Measurements from ENCODE around the gene PKMYT1. TPM values are rescaled to one million over a fixed set of nuclear protein-coding genes. Genes with fewer than 3 reads are reported as not detected.
A peak's percentile ranks its signal among the peaks of the same experiment; 100 is the strongest.

The PKMYT1 gene
- total and polyA plus RNA-seq, 9 of the 15 experiments (the other 6 are each of a cell fraction or from before 2014, with no cell fraction given): 8.7 to 201 (median 37.8) TPM

DNA sequence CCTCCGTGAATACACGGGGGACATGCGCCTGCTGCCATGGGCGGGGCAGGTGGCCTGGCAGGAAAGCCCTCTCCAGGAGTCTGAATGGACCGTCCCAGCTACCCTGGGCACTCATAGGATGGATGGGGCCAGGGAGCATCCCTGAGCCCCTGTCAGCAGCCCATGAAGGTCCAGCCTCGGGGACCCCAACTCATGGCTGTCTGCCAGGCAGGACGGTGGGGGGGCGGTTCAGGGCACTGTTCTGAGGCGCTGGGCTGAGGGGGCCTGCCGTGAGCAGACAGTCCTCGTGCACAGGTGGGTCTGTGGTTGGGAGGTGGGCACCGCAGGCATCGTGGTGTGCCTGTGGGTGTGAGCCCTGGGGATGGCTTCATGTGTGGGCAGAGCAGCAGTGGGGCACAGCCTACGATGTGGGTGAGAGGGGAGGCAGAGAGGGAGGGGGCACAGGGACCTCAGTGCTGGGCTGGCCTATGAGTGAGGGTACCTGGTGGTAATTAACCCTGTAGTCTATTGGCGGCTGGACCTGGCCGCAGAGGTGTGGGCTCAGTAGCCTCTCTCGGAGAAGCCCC, 6.5 kb upstream of the PKMYT1 start:
- no peak overlapping the region for H2AFZ ChIP-seq (ENCODE audit: low read depth, low read length)
- no peak overlapping the region for H3K27ac ChIP-seq (ENCODE audit: extremely low read depth, low read depth, low read length)
- H3K4me3 ChIP-seq: no peak overlapping the region
- in situ Hi-C loops (cut with MboI): no loop called here
- H3K9me1 ChIP-seq (ENCODE audit: control insufficient read depth, insufficient read depth, low read length): no peaks in the 10 kb centered on the region
- H3K79me2 ChIP-seq (ENCODE audit: control insufficient read depth, insufficient read depth, low read length): no peaks in the 10 kb centered on the region
- H3K36me3 ChIP-seq (ENCODE audit: control insufficient read depth, insufficient read depth, low read length): no peaks in the 10 kb centered on the region
- DNase-seq (ENCODE audit: extremely low read depth in 1 of 4, low spot score in 3 of 4): no peak
- ChIA-PET POLR2A (interaction anchor here (0.5 kb wide), 1 partner anchor 15 kb away, joined by 3 read pairs; no protein-coding TSS in a partner anchor), CTCF (ENCODE audit: low intra/inter-chr PET ratio) (no interaction called here)
- no peak for FAIRE-seq
- peaks cover 16 to 70% of the 10 kb centered on the region in 2 experiments for H3K4me1 ChIP-seq (replicated peaks in 1 of 2; ENCODE audit: control insufficient read depth in 2 of 2, insufficient read depth in 2 of 2, low read length in 2 of 2)
- 59% methylated on average over 12 of the region's 17 CpGs for WGBS (ENCODE audit: insufficient coverage, low coverage, missing lambda C conversion rate)
- no peaks in the 10 kb centered on the region for H4K20me1 ChIP-seq (replicated peaks; ENCODE audit: control insufficient read depth, insufficient read depth, low read length)
- intact Hi-C loops (cut with micrococcal nuclease): no loop called here
- no peak for TF ChIP-seq YY1 (IDR thresholded peaks at IDR 0.05; ENCODE audit: borderline replicate concordance in 1 of 3, control insufficient read depth in 1 of 3, extremely low read depth in 1 of 3, insufficient read depth in 3 of 3, insufficient read length in 1 of 3, insufficient replicate concordance in 2 of 3, low read depth in 1 of 3, low read length in 2 of 3)
- no TSS peak for BruUV-seq (replicated peaks)
- H3K9ac ChIP-seq (ENCODE audit: insufficient read depth in 1 of 2, low read depth in 2 of 2, low read length in 2 of 2): peak overlapping the region in 1 of 2 experiments; percentile 64; a peak in 2 of 4 replicates
- H3K9me3 ChIP-seq (replicated peaks; ENCODE audit: control insufficient read depth, insufficient read depth, low read depth, low read length): no peaks in the 10 kb centered on the region
- H3K4me2 ChIP-seq (ENCODE audit: insufficient read depth, low read length): no peak overlapping the region
- no peak for ATAC-seq
- no peaks in the 10 kb centered on the region for H3K27me3 ChIP-seq (ENCODE audit: control insufficient read depth in 2 of 2, insufficient read depth in 2 of 2, low read length in 2 of 2)

DNA sequence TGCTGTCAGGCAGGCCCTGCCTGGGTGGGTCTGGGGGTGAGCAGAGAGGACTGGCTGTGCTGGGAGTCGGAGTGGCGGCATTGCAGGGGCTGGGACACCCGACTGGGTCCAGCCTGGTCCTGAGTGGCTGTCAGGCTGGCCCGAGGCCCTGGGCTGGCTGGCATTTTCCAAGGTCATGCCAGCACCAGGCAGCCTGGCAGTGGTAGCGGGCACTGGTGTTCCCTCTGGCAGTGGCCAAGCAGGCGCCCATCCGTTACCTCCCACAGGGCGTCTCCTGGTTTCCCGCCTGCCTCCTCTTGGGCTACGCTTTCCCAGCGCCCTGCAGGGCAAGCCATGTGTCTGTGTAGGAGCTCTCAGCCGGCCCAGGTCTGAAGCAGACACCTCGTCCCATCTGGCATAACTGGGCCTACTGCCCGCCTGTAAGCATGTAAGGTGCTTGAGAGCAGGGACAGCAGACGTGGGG, 5.7 kb upstream of the PKMYT1 start:
- ChIA-PET CTCF (ENCODE audit: low intra/inter-chr PET ratio) (no interaction called here), POLR2A (interaction anchor here (1.0 kb wide), 1 partner anchor 14 kb away, joined by 3 read pairs; no protein-coding TSS in a partner anchor)
- Histone ChIP-seq H3K4me3 (no peak overlapping the region), H3K9me1 (ENCODE audit: control insufficient read depth, insufficient read depth, low read length) (no peaks in the 10 kb centered on the region), H3K36me3 (ENCODE audit: control insufficient read depth, insufficient read depth, low read length) (no peaks in the 10 kb centered on the region), H3K9ac (ENCODE audit: insufficient read depth in 1 of 2, low read depth in 2 of 2, low read length in 2 of 2) (peak overlapping the region in 1 of 2 experiments; percentile 23; a peak in 2 of 4 replicates), H3K79me2 (ENCODE audit: control insufficient read depth, insufficient read depth, low read length) (peaks cover 2% of the 10 kb centered on the region; the same call in 2 of the 3 replicates), H2AFZ (ENCODE audit: low read depth, low read length) (no peak overlapping the region), H3K9me3 (replicated peaks; ENCODE audit: control insufficient read depth, insufficient read depth, low read depth, low read length) (no peaks in the 10 kb centered on the region), H3K27ac (ENCODE audit: extremely low read depth, low read depth, low read length) (no peak overlapping the region), H3K27me3 (ENCODE audit: control insufficient read depth in 2 of 2, insufficient read depth in 2 of 2, low read length in 2 of 2) (no peaks in the 10 kb centered on the region), H4K20me1 (replicated peaks; ENCODE audit: control insufficient read depth, insufficient read depth, low read length) (no peaks in the 10 kb centered on the region), H3K4me2 (ENCODE audit: insufficient read depth, low read length) (no peak overlapping the region), H3K4me1 (replicated peaks in 1 of 2; ENCODE audit: control insufficient read depth in 2 of 2, insufficient read depth in 2 of 2, low read length in 2 of 2) (peaks cover 19 to 71% of the 10 kb centered on the region in 2 experiments)
- FAIRE-seq: no peak
- BruUV-seq (replicated peaks): no TSS peak
- DNase-seq (ENCODE audit: extremely low read depth in 1 of 4, low spot score in 3 of 4): no peak
- no peak for TF ChIP-seq SMAD4 (CRISPR knock-in tag; conservative IDR thresholded peaks at IDR 0.05)
- 0 out of 2 replicates have a peak, but pooled peaks have one; percentile 51 for TF ChIP-seq ZKSCAN1 (IDR thresholded peaks at IDR 0.05; ENCODE audit: low read depth, low read length)
- no peak for TF ChIP-seq BRCA1 (IDR thresholded peaks at IDR 0.05)
- no peak for TF ChIP-seq BRCA1 (CRISPR knock-in tag; IDR thresholded peaks at IDR 0.05)
- intact Hi-C loops (cut with micrococcal nuclease): no loop called here
- no peak for ATAC-seq
- in situ Hi-C loops (cut with MboI): no loop called here
- whole genome bisulfite sequencing (ENCODE audit: insufficient coverage, low coverage, missing lambda C conversion rate): 65% methylated on average over 15 of the region's 15 CpGs
